AG20443 (cell line): ENCODE data around the gene LZTR1.
A peak's percentile ranks its signal among the peaks of the same experiment; 100 is the strongest.
"Not testable (repeated sequence)": the region's sequence is repeated elsewhere in the genome, so short reads cannot be mapped to it uniquely, and the experiment has no call there.

Experiments used
- DNase-seq: peaks from one replicate; pipeline ENCODE4 v3.0.0; 2012; ENCODE audit warnings: low spot score, mixed read lengths

LZTR1 gene

GRCh38 chr22:20981787-20982562, at the start of gene LZTR1:
Gene LZTR1, plus strand, starts transcription at chr22:20982297. Its CDS starts 75 bp downstream, at chr22:20982372.
- DNase-seq, result peak; percentile 95

GRCh38 chr22:20933910-20934309, 48.2 kb upstream of the LZTR1 start:
- no peak for DNase-seq

GRCh38 chr22:20935049-20935448, 47.0 kb upstream of the LZTR1 start:
- DNase-seq, result not testable (repeated sequence)

GRCh38 chr22:20935780-20936539, 46.1 kb upstream of the LZTR1 start:
- DNase-seq, result not testable (repeated sequence)

- DNase-seq, result no peak
These were observed 44.9 kb upstream of the LZTR1 start for GRCh38 chr22:20937031-20937793.

GRCh38 chr22:20937794-20938671, 44.1 kb upstream of the LZTR1 start:
- DNase-seq, result no peak

GRCh38 chr22:20939457-20940185, 42.5 kb upstream of the LZTR1 start:
- DNase-seq, result not testable (repeated sequence)

GRCh38 chr22:20940186-20940651, 41.9 kb upstream of the LZTR1 start:
- peak; percentile 50 for DNase-seq

GRCh38 chr22:20940904-20941385, 41.2 kb upstream of the LZTR1 start:
- no peak for DNase-seq

- DNase-seq, result not testable (repeated sequence)
These were observed 39.7 kb upstream of the LZTR1 start for GRCh38 chr22:20942203-20942902.

- no peak for DNase-seq
These were observed 38.8 kb upstream of the LZTR1 start for GRCh38 chr22:20943104-20943933.

- no peak for DNase-seq
These were observed 38.1 kb upstream of the LZTR1 start for GRCh38 chr22:20944042-20944441.

GRCh38 chr22:20945578-20945934, 36.5 kb upstream of the LZTR1 start:
- DNase-seq, result no peak

GRCh38 chr22:20946080-20946986, 35.8 kb upstream of the LZTR1 start:
- no peak for DNase-seq

GRCh38 chr22:20946991-20947390, 35.1 kb upstream of the LZTR1 start:
- no peak for DNase-seq

GRCh38 chr22:20948450-20948849, 33.6 kb upstream of the LZTR1 start:
- no peak for DNase-seq

GRCh38 chr22:20948989-20949388, 33.1 kb upstream of the LZTR1 start:
- DNase-seq, result no peak

GRCh38 chr22:20949698-20950183, 32.4 kb upstream of the LZTR1 start:
- no peak for DNase-seq
